Activated CD8-positive, alpha-beta memory T cell treated with anti-CD3 and anti-CD28 coated beads for 36 hours (primary cell): ENCODE results near the gene MYBPC1. TPM values are rescaled to one million over a fixed set of nuclear protein-coding genes. Genes with fewer than 3 reads are reported as not detected.

ENCODE experiments used
- CTCF ChIA-PET: fragments of 350-600 bp; sonication (Branson Sonifier 250); formaldehyde crosslinking; loops from one replicate; lab custom pipeline; 2021; ENCODE audit warnings: antibody characterized with exemption; lab: Charles Lee
- POLR2A ChIA-PET: fragments of 350-600 bp; sonication (Branson Sonifier 250); formaldehyde crosslinking; loops from one replicate; lab custom pipeline; 2021; ENCODE audit warnings: antibody characterized with exemption; lab: Charles Lee
- total RNA-seq, 2 experiments: library from RNA; stranded (reverse); gene quantifications; one replicate each; pipeline ENCODE4 v1.2.3, GENCODE V29; 2021

MYBPC1 gene
- total RNA-seq, 2 experiments from 2014 or later: not detected

DNA sequence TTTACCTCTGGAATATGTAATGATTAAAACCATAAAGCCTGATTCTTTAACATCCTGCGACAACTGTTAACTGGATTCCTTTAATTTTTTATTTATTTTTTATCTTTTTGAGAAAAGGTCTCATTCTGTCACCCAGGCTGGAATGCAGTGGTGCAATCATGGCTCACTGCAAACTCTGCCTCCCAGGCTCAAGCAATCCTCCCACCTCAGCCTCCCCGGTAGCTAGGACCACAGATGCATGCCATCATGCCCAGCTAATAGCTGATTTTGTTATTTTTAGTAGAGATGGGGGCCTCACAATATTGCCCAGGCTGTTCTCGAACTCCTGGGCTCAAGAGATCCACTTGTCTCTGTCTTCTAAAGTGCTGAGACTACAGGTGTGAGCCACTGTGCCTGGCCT is 3.7 kb downstream of the MYBPC1 start:
- ChIA-PET POLR2A (no interaction called here), CTCF (no interaction called here)

DNA sequence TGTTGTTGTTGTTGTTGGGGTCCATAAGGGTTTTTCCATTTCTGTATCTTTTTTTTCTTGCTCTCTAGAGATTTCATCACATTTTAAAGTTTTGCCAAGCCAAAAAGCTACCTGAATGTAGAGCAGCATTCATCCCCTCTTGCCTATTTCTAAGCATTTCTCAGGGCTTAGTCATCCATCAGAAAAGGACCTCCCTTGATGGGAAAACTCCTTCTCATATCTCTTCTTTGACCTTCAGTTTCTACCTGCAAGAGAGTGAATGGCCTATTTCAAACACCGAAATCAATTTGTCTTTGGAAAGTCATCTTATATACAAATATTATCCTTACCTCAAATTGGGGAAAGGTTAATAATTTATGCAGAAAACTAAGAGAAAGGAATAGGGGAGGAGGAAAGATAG is 4.5 kb downstream of the MYBPC1 start:
- POLR2A ChIA-PET: no interaction called here
- CTCF ChIA-PET: no interaction called here

GRCh38 chr12:101599771-101600484 is 5.2 kb downstream of the MYBPC1 start:
- ChIA-PET POLR2A (no interaction called here), CTCF (no interaction called here)

DNA sequence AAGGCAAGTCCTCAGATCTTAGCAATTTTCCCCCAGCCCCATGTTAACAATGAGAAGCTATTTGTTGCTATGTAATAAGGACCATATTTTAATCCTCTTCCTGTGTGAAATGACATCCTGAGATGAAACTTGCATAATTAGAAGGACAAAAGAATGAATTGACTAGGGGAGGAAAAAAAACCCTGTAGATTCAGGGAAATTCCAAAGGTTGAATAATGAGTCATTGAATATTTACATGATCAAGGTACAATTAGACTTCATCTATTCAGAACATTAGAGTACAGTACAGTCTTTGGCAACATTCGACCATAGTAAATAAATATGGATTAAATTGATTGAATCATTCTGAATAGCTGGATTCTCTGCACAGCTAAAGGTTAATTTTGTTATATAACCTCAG is 9.4 kb downstream of the MYBPC1 start:
- CTCF ChIA-PET: no interaction called here
- POLR2A ChIA-PET: no interaction called here

GRCh38 chr12:101607894-101608293 is 13.1 kb downstream of the MYBPC1 start:
- CTCF ChIA-PET: no interaction called here
- POLR2A ChIA-PET: no interaction called here

- POLR2A ChIA-PET: no interaction called here
- CTCF ChIA-PET: no interaction called here
Measured at GRCh38 chr12:101608301-101609133, 13.7 kb downstream of the MYBPC1 start.

DNA sequence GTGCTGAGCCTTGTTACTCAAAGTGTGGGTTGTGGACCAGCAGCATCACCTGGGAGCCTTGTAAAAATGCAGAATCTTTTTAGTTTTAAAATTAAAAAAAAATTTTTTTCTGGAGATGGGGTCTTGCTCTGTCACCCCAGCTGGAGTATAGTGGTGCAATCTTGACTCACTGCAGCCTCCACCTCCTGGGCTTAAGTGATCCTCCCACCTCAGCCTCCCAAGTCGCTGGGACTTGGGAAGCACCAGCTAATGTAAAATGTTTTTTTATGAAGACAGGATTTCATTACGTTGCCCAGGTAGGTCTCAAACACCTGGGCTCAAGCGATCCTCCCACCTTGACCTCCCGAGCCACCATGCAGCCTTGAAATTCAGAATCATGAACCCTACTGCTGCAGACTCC is 14.4 kb downstream of the MYBPC1 start:
- CTCF ChIA-PET: no interaction called here
- POLR2A ChIA-PET: no interaction called here

DNA sequence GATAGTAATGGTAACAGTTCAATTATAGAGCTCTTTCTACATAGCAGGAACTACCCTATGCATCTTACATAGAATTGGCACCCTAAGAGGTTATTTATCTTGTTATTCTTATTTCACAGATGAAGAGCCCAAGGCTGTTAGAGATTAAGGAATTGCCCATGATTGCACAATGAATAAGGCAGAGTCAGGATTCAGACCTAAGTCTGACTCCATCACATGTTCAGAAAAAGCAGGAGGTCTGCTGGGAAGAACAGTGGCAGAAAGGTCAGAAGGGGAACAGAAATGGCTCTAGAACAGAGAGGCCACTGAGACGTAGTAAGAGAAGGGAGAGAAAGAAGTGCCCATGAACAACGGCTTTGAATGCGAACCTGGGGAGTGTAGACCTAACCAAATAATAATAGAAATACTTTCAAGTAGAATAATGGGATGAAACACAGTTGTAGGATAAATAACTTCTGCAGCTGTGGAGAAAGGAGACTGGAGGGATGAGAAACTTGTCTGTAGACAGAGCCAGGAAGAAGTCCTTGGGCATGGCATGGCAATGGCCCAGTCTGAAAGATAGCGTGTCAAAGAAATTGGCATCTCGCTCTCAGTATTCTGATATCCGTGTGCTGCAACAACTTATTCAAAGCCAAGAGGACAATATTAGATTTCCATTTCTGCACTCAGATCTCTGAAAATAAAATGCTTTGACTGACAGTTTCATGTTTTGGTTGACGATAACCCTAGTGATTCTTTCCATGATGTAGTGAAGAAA is 17.6 kb downstream of the MYBPC1 start:
- CTCF ChIA-PET: no interaction called here
- POLR2A ChIA-PET: no interaction called here

GRCh38 chr12:101616027-101616494 is 21.3 kb downstream of the MYBPC1 start:
- ChIA-PET POLR2A (no interaction called here), CTCF (interaction anchor here (0.9 kb wide), 1 partner anchor 51 kb away, joined by 4 read pairs; no protein-coding TSS in a partner anchor)

DNA sequence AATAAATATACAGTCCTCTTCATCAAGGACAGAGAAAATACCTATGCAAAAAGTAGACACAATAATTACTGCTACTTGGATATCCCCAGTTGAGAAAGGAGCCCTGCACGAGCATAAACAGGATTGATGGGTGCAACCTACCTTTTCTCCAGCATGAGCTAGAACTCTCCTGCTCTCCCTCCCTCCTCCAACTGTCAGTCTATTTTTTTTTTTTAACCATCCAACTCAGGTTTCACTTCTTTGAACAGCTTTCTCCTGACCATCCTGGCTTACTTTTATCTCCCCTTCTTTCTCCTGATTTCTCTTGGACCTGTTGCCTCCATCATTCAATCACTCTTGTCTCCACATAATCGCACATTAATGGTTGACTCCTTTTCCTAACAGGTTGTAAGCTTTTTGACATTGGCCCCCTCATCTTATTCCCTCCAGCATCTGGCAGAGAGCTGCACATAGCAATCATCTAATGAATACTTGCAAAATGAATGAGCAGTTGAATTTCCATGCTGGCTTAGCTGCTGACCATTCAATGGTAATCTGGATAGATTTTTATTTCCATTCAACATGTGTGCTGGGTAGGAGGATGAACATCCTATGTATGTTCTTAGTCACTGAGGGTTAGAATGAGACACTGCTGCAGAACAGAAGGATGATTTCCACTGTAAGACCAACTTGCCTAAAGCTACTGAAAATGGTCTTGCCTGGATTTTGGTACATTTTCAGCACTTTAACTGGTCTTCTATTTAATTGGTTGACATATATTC is 24.4 kb downstream of the MYBPC1 start:
- ChIA-PET CTCF (no interaction called here), POLR2A (no interaction called here)

DNA sequence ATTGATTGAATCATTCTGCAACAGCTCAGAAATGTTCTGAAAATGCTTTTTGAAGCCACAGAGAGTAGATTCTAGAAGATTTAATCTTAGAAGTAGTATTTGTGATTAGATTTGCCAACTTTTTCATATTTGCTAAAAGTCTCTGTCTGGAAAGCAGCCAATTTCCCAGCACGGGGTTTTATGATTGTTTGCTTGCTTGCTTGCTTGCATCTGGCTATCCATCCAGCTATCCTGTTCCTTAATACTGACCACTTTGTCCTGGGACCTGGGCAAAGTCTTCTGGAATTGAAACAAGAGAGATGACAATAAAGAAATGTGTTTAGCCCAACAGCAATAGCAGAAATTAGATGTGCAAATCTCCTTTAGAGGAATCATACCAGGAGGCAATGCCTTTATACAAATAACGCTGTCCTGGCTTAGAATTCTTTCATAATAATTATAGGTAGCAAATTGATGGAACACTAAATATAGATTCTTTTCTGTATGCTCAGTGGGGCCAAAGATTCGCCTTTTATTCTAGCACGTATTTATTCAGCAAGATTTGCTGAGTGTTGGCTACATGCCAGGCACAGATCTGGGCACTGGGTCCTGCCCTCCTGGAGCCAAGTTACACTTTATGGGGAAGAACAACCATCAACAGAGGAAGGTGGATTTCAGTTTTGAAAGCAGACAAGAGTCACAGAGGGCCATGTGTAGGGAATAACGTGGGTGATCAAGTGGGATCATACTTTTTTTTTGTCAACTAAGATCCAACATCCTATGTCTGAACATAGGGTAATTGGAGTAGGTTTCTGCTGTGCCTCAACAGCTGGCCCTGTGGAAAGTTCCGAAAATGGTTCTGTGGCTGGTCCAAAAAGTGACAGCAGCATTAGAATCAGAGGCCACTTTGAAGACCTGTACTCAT is 25.3 kb downstream of the MYBPC1 start:
- POLR2A ChIA-PET: no interaction called here
- CTCF ChIA-PET: no interaction called here

DNA sequence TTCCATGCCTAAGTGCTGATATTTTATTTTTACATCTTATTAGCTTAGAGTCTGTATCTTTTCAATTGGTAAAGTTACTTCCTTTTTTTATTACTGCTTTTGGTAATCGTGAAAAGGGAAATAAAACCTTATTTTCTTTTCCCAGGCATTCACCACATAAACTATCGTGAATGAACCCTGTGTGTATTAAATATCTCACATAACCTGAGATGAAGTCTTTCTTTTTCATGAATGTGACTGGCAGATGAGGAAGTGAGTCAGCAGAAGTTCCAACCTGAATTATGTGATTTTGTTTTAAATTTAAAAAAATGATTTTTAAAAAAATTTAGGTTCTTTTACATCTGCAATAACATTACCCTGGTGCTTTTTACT is 26.0 kb downstream of the MYBPC1 start:
- POLR2A ChIA-PET: no interaction called here
- CTCF ChIA-PET: no interaction called here

DNA sequence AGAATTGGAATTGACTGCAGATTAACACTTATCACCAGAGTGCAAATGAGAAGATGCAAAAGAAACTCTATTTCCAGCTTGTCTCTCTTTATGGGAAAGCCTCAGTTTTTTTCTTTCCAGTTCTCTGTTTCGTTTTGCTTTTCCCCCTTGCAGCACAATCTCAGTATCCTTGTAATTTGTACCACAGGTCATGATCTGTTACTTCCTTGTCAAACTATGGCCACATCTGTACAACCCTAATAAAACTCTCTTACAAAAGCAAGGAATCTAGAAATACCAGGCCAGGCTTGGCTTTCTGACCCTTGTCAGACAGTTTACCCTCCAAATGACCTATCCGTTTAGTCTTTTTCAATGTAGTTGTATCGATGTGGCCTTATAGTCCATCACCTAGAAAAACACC is 33.9 kb downstream of the MYBPC1 start:
- ChIA-PET POLR2A (no interaction called here), CTCF (no interaction called here)

DNA sequence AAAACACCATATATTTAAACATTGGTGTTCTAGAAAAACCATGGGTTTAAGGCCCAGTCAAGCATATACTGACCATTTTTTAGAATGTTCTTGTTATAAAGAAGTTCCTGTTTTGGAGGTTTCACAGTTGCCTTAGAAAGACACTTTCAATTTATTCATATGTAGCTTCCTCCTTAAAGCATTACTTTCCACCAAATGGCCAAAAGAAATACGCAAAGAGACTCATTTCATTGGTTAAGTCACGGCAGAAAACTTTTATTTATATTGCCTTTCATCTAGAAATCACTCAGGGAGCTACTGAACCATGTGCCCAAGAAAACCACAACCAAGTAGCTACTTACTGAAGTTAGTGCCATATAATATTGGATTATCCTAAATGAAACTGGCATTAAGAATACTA is 40.0 kb downstream of the MYBPC1 start:
- ChIA-PET CTCF (no interaction called here), POLR2A (no interaction called here)

- POLR2A ChIA-PET: no interaction called here
- CTCF ChIA-PET: no interaction called here
Measured at GRCh38 chr12:101637936-101638335, 43.2 kb downstream of the MYBPC1 start.

- CTCF ChIA-PET: no interaction called here
- POLR2A ChIA-PET: no interaction called here
Measured at GRCh38 chr12:101642115-101643067, 47.6 kb downstream of the MYBPC1 start.

DNA sequence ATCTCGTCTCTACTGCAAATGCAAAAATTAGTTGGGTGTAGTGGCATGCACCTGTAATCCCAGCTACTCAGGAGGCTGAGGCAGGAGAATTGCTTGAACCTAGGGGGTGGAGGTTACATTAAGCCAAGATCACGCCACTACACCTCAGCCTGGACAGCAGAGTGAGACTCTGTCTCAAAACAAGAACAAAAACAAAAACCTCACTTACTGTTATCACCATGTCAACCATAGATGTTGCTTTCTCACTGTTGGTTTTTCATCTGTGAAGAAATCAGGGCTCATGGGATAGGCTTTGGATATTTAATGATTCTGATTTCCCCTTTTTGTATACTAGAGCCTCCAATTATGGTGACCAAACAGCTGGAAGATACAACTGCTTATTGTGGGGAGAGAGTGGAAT is 52.9 kb downstream of the MYBPC1 start:
- POLR2A ChIA-PET: no interaction called here
- CTCF ChIA-PET: no interaction called here

- POLR2A ChIA-PET: no interaction called here
Measured at GRCh38 chr12:101648195-101648594, 53.4 kb downstream of the MYBPC1 start.

More at GRCh38 chr12:101648195-101648594, 53.4 kb downstream of the MYBPC1 start:
- CTCF ChIA-PET: no interaction called here
